AG04450 (cell line): ENCODE data around the gene RND1. TPM values are rescaled to one million over a fixed set of nuclear protein-coding genes. Genes with fewer than 3 reads are reported as not detected.

Experiments used
- CTCF ChIA-PET: fragments of 300-600, 350-600 bp; formaldehyde crosslinking; extraction: SDS; loops from one replicate; lab custom pipeline; 2022; ENCODE audit warnings: antibody characterized with exemption, inconsistent platforms; lab: Charles Lee
- POLR2A ChIA-PET: fragments of 350-600 bp; formaldehyde crosslinking; extraction: SDS; loops from one replicate; lab custom pipeline; 2021; ENCODE audit warnings: antibody characterized with exemption, inconsistent platforms; lab: Yijun Ruan, JAX
- DNase-seq: peaks from one replicate; pipeline ENCODE4 v3.0.0-alpha.2; 2011; ENCODE audit warnings: low read depth, low spot score
- H3K27ac ChIP-seq: one replicate; pipeline ENCODE4 v1.5.1; 2012; ENCODE audit warnings: low read depth, low read length, control low read depth
- H3K27me3 ChIP-seq: one replicate; pipeline ENCODE4 v1.6.0; 2012; ENCODE audit warnings: low read length; ENCODE audit not compliant: control insufficient read depth, insufficient read depth
- H3K4me3 ChIP-seq: 2 replicates; pipeline ENCODE4 v1.5.1; 2011; ENCODE audit warnings: mild to moderate bottlenecking, low read depth, low read length, control low read depth
- H3K9me3 ChIP-seq: 2 replicates; pipeline ENCODE4 v1.5.1; 2012; ENCODE audit warnings: low read length; ENCODE audit not compliant: control insufficient read depth, insufficient read depth
- polyA plus RNA-seq: library from polyadenylated mRNA; depleted of rRNA; stranded (reverse); fragments of >200 nt; gene quantifications from 2 replicates; pipeline ENCODE4 v1.2.3, GENCODE V29; 2011
- TF ChIP-seq, protein P1 (sequence below): IDR thresholded peaks from 2 replicates; pipeline ENCODE4 v1.5.1; 2011; ENCODE audit warnings: low read depth, low read length, control low read depth, inconsistent platforms

RND1 gene
- polyA plus RNA-seq, 1 experiment: 0.42 TPM

DNA sequence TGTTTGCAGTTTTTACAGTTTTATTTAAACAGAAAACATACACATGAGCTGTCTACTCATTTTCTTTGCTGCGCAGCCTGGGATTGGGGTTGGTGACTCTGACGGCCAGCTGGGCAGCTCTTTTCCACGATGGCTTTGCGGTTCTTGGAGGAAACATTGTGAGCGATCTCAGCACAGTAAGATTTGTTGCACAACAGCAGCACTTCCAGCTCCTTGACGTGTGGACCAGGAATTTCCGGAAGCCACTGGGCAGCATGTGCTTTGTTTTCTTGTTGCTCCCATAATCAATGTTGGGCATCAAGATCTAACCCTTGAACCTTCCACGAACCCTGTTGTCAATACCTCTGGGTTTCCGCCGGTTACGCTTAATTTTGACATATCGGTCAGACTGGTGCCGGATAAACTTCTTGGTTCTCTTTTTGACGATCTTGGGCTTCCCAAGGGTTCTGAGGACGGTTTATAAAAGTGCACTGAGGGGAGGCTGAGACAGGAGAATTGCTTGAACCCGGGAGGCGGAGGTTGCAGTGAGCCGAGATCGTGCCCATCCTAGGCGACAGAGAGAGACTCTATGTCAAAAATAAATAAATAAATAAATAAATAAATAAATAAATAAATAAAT lies 37.8 kb upstream of the RND1 start:
- ChIA-PET POLR2A (no interaction called here), CTCF (interaction anchor here (0.6 to 5.9 kb wide), 13 partner anchors 8 to 179 kb away, joined by 3 to 93 read pairs (median 3); partner anchors contain the start of genes DDX23 and FKBP11)
- no peak overlapping the region for H3K4me3 ChIP-seq
- peak overlapping the region; percentile 11 for H3K27ac ChIP-seq
- no peaks in the 10 kb centered on the region for H3K9me3 ChIP-seq
- TF ChIP-seq, protein P1, sequence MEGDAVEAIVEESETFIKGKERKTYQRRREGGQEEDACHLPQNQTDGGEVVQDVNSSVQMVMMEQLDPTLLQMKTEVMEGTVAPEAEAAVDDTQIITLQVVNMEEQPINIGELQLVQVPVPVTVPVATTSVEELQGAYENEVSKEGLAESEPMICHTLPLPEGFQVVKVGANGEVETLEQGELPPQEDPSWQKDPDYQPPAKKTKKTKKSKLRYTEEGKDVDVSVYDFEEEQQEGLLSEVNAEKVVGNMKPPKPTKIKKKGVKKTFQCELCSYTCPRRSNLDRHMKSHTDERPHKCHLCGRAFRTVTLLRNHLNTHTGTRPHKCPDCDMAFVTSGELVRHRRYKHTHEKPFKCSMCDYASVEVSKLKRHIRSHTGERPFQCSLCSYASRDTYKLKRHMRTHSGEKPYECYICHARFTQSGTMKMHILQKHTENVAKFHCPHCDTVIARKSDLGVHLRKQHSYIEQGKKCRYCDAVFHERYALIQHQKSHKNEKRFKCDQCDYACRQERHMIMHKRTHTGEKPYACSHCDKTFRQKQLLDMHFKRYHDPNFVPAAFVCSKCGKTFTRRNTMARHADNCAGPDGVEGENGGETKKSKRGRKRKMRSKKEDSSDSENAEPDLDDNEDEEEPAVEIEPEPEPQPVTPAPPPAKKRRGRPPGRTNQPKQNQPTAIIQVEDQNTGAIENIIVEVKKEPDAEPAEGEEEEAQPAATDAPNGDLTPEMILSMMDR: no peak
- no peak for DNase-seq
- no peaks in the 10 kb centered on the region for H3K27me3 ChIP-seq

DNA sequence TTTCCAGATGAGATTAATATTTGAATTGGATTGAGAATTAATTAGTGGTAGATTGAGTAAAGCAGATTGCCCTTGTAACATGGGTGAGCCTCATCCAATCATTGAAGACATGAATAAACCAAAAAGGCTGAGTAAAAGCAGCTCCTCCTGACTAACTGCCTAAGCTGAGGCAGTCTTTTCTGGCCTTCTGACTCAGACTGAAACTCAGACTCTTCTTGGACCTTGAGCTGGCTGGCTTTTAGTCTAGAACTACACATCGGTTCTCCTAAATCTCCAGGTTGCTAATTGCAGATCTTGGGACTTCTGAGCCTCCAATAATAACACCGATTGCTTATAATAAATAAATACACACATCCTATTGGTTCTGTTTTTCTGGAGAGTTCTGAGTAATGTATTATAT lies 35.6 kb upstream of the RND1 start:
- ChIA-PET CTCF (interaction anchor here (2.0 to 5.9 kb wide), 2 partner anchors 11 to 35 kb away, joined by 9 to 93 read pairs; no protein-coding TSS in a partner anchor), POLR2A (no interaction called here)
- DNase-seq: no peak
- no peak overlapping the region for H3K4me3 ChIP-seq
- no peaks in the 10 kb centered on the region for H3K27me3 ChIP-seq
- no peaks in the 10 kb centered on the region for H3K9me3 ChIP-seq
- no peak overlapping the region for H3K27ac ChIP-seq
- TF ChIP-seq, protein P1: no peak

DNA sequence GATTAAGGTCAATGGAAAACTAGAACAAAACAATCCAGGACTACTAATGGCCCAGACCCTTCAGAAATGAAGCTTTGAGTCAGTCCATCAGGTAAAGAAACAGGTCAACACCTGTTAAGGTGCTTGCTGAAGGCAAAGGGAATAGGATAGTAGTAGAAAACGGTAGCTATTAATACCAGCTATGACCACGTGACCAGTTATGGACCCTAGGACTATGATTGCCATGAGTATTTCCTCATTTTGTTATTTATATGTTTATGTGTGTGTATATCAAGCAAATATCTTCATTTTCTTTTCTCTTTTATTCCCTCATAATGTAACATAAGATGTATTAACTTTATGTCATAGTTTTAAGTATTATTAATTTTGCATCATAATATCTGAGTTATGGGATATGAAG lies 34.0 kb upstream of the RND1 start:
- ChIA-PET POLR2A (no interaction called here), CTCF (interaction anchor here (0.7 to 5.9 kb wide), 4 partner anchors 10 to 89 kb away, joined by 3 to 93 read pairs (median 8); no protein-coding TSS in a partner anchor)
- TF ChIP-seq, protein P1: no peak
- no peak for DNase-seq
- Histone ChIP-seq H3K27ac (no peak overlapping the region), H3K9me3 (no peaks in the 10 kb centered on the region), H3K4me3 (no peak overlapping the region), H3K27me3 (no peaks in the 10 kb centered on the region)

DNA sequence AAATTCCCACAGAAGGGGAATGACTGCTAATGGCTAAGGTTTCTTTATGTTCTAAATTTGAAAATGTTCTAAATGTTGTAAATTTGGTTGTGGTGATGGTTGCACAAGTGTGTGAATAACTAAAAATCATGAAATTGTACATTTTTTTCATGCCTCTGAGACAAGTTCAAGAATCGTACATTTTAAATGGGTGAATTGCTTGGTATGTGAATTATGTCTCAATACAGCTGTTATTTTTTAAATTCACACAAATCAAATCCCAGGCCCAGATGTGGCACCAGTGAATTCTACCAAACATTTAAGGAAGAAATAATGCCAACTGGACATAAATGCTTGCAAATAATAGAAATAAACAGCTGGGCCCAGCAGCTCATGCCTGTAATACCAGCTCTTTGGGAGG lies 28.6 kb upstream of the RND1 start:
- no peak overlapping the region for H3K4me3 ChIP-seq
- no peak overlapping the region for H3K27ac ChIP-seq
- ChIA-PET CTCF (interaction anchor here (1.5 to 2.3 kb wide), 3 partner anchors 10 to 42 kb away, joined by 3 to 13 read pairs (median 8); a partner anchor contains a TSS), POLR2A (interaction anchor here (0.8 kb wide), 1 partner anchor 33 kb away, joined by 3 read pairs; no protein-coding TSS in a partner anchor)
- H3K27me3 ChIP-seq: peaks cover 9% of the 10 kb centered on the region
- H3K9me3 ChIP-seq: no peaks in the 10 kb centered on the region
- TF ChIP-seq, protein P1: no peak
- no peak for DNase-seq
